ENCODE measurements around the gene IL17F. TPM values are rescaled to one million over a fixed set of nuclear protein-coding genes. Genes with fewer than 3 reads are reported as not detected.

IL17F gene
- polyA plus RNA-seq, 1 donor (not counting 4 experiments of a cell fraction or from before 2014, with no cell fraction given), result not detected

DNA sequence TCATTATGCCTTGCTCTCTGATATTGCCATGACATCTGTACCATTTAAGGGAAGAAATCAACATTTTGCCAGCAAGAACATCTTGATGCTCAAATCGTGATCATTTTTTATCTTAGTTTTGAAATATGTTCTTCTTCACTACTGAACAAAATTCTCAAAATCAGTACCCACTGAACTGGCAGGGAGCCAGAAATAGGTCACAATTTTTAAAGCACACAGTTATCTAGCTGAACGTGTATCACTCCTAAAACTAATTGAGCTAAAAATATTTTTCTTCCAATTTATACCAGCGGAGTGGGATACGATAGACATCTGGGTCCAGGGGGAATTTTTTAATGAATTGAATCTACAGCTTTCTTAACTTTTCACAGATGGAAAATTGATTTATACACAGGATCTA, 11.3 kb downstream of the IL17F start:
- Histone ChIP-seq H3K27me3 (ENCODE audit: control insufficient read depth, extremely low read depth, insufficient read depth, low read length) (peaks cover 3% of the 10 kb centered on the region), H3K79me2 (ENCODE audit: control insufficient read depth, insufficient read depth, low read length) (no peaks in the 10 kb centered on the region), H4K20me1 (ENCODE audit: control insufficient read depth, extremely low read depth, insufficient read depth, low read length) (no peaks in the 10 kb centered on the region), H3K4me1 (ENCODE audit: control insufficient read depth, extremely low read depth, insufficient read depth, low read length) (no peaks in the 10 kb centered on the region), H3K4me2 (ENCODE audit: control insufficient read depth, extremely low read depth, insufficient read depth, low read depth, low read length) (no peak overlapping the region), H2AFZ (ENCODE audit: control insufficient read depth, low read length) (no peak overlapping the region), H3K9ac (ENCODE audit: control insufficient read depth, extremely low read depth, insufficient read depth, low read length) (no peak overlapping the region), H3K9me3 (ENCODE audit: control insufficient read depth, low read depth, low read length) (no peaks in the 10 kb centered on the region), H3K36me3 (ENCODE audit: control insufficient read depth in 2 of 2, extremely low read depth in 1 of 2, insufficient read depth in 2 of 2, low read length in 2 of 2) (no peaks in the 10 kb centered on the region), H3K9me1 (ENCODE audit: control insufficient read depth, extremely low read depth, insufficient read depth, low read length) (no peaks in the 10 kb centered on the region), H3K27ac (ENCODE audit: control insufficient read depth, insufficient read depth, low read length) (no peak overlapping the region), H3K4me3 (ENCODE audit: control insufficient read depth in 2 of 3, extremely low read depth in 1 of 3, insufficient read depth in 2 of 3, low read depth in 1 of 3, low read length in 3 of 3) (no peak overlapping the region)
- FAIRE-seq (no peak), DNase-seq (ENCODE audit: low read depth, low spot score) (no peak)
- dilution Hi-C loops (cut with MboI; ENCODE audit: extremely low pct_ligation_motif_present, low sequenced_read_pairs), result no loop called here
- TF ChIP-seq CTCF (optimal IDR thresholded peaks at IDR 0.05 in 1 of 3, IDR thresholded peaks at IDR 0.05 in 1 of 3, conservative IDR thresholded peaks at IDR 0.05 in 1 of 3; ENCODE audit: extremely low read depth in 1 of 3, insufficient read depth in 2 of 3, low read length in 3 of 3) (no peak), EZH2 (IDR thresholded peaks at IDR 0.05; ENCODE audit: low read length) (no peak)

- Histone ChIP-seq H3K79me2 (ENCODE audit: control insufficient read depth, insufficient read depth, low read length) (no peaks in the 10 kb centered on the region), H3K9me3 (ENCODE audit: control insufficient read depth, low read depth, low read length) (no peaks in the 10 kb centered on the region), H3K36me3 (ENCODE audit: control insufficient read depth in 2 of 2, extremely low read depth in 1 of 2, insufficient read depth in 2 of 2, low read length in 2 of 2) (no peaks in the 10 kb centered on the region), H2AFZ (ENCODE audit: control insufficient read depth, low read length) (no peak overlapping the region), H3K27me3 (ENCODE audit: control insufficient read depth, extremely low read depth, insufficient read depth, low read length) (peaks cover 3% of the 10 kb centered on the region), H3K4me3 (ENCODE audit: control insufficient read depth in 2 of 3, extremely low read depth in 1 of 3, insufficient read depth in 2 of 3, low read depth in 1 of 3, low read length in 3 of 3) (no peak overlapping the region), H3K9me1 (ENCODE audit: control insufficient read depth, extremely low read depth, insufficient read depth, low read length) (no peaks in the 10 kb centered on the region), H3K9ac (ENCODE audit: control insufficient read depth, extremely low read depth, insufficient read depth, low read length) (no peak overlapping the region), H3K4me1 (ENCODE audit: control insufficient read depth, extremely low read depth, insufficient read depth, low read length) (no peaks in the 10 kb centered on the region), H3K27ac (ENCODE audit: control insufficient read depth, insufficient read depth, low read length) (no peak overlapping the region), H4K20me1 (ENCODE audit: control insufficient read depth, extremely low read depth, insufficient read depth, low read length) (no peaks in the 10 kb centered on the region), H3K4me2 (ENCODE audit: control insufficient read depth, extremely low read depth, insufficient read depth, low read depth, low read length) (no peak overlapping the region)
- DNase-seq (ENCODE audit: low read depth, low spot score), result no peak
- FAIRE-seq, result no peak
- dilution Hi-C loops (cut with MboI; ENCODE audit: extremely low pct_ligation_motif_present, low sequenced_read_pairs), result no loop called here
- no peak for TF ChIP-seq EZH2 (IDR thresholded peaks at IDR 0.05; ENCODE audit: low read length)
- no peak for TF ChIP-seq CTCF (optimal IDR thresholded peaks at IDR 0.05 in 1 of 3, IDR thresholded peaks at IDR 0.05 in 1 of 3, conservative IDR thresholded peaks at IDR 0.05 in 1 of 3; ENCODE audit: extremely low read depth in 1 of 3, insufficient read depth in 2 of 3, low read length in 3 of 3)
These were observed 12.7 kb downstream of the IL17F start for GRCh38 chr6:52231406-52232127.
